Epithelial cell of proximal tubule (primary cell): Measurements from ENCODE around the gene GALNT18. TPM values are rescaled to one million over a fixed set of nuclear protein-coding genes. Genes with fewer than 3 reads are reported as not detected.

ENCODE experiments used
- DNase-seq: peaks from one replicate; pipeline ENCODE4 v3.0.0-alpha.2; 2011; ENCODE audit warnings: low read depth
- H3K4me3 ChIP-seq: 2 replicates; pipeline ENCODE4 v1.5.1; 2011; ENCODE audit warnings: low read depth, mild to moderate bottlenecking, low read length
- total RNA-seq: library from RNA; depleted of rRNA; stranded (reverse); fragments of >200 nt; gene quantifications from 2 replicates; pipeline ENCODE4 v1.2.3, GENCODE V29; 2015
- TF ChIP-seq, protein P1 (sequence below): conservative IDR thresholded peaks from 2 replicates; pipeline ENCODE4 v1.5.1; 2012; ENCODE audit warnings: low read depth, mild to moderate bottlenecking, low read length

Gene GALNT18
- total RNA-seq, 1 donor from 2014 or later = 7.8 TPM

DNA sequence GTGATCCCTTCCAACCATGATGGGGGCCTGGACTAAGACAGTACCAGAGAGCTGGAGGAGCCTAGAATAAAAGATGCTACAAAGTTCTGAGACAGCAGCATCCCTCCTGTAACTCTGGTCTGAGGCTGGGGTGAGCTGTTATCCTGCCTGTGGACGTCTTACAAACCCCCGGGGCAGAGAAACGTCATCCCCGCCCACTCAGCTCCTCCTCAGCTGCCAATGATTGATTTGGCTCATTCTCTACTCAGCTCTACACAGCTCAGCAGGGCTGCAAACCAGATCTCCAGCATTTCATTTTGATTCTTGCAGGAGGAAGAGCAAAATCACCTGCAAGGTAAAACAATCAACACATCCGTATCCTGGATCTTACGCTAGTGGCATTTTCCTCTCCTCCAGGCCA lies 324.2 kb downstream of the GALNT18 start:
- no peak for DNase-seq
- TF ChIP-seq, protein P1, sequence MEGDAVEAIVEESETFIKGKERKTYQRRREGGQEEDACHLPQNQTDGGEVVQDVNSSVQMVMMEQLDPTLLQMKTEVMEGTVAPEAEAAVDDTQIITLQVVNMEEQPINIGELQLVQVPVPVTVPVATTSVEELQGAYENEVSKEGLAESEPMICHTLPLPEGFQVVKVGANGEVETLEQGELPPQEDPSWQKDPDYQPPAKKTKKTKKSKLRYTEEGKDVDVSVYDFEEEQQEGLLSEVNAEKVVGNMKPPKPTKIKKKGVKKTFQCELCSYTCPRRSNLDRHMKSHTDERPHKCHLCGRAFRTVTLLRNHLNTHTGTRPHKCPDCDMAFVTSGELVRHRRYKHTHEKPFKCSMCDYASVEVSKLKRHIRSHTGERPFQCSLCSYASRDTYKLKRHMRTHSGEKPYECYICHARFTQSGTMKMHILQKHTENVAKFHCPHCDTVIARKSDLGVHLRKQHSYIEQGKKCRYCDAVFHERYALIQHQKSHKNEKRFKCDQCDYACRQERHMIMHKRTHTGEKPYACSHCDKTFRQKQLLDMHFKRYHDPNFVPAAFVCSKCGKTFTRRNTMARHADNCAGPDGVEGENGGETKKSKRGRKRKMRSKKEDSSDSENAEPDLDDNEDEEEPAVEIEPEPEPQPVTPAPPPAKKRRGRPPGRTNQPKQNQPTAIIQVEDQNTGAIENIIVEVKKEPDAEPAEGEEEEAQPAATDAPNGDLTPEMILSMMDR = no peak
- H3K4me3 ChIP-seq = no peak overlapping the region

DNA sequence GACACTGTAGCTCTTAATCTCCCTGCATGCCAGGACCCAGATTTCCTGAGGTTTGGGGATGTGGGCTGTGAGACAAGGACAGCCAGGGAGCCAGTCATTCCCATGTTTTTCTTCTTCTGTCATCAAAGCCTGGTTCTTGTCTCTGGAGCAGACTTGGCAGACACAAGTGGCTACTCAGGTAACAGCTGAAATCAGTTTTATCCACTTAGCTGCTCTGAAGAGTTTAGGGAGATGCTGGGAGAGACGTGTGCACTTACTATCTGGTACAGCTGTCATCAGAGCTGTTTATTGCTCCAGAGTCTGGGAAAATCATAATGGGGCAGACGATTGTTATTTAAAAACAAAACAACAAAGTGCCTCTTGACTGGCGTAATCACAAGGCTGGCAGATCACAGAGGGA lies 325.4 kb downstream of the GALNT18 start:
- TF ChIP-seq, protein P1 = no peak
- no peak for DNase-seq
- no peak overlapping the region for H3K4me3 ChIP-seq

DNA sequence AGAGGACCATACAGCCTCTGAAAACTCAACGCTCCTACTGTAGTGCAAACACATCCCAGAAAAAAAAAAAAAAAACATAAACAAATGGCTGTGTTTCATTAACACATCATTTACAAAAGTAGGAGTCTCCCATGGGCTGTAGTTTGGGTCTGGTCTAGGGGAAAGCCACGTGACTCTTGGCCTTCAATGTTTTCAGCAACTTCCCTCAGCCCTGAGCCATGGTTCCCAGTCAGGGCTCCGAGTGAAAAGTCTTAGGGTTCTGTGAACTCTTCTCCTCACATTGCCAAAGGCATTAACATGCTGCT lies 327.3 kb downstream of the GALNT18 start:
- no peak for DNase-seq
- H3K4me3 ChIP-seq = no peak overlapping the region
- TF ChIP-seq, protein P1 = no peak

DNA sequence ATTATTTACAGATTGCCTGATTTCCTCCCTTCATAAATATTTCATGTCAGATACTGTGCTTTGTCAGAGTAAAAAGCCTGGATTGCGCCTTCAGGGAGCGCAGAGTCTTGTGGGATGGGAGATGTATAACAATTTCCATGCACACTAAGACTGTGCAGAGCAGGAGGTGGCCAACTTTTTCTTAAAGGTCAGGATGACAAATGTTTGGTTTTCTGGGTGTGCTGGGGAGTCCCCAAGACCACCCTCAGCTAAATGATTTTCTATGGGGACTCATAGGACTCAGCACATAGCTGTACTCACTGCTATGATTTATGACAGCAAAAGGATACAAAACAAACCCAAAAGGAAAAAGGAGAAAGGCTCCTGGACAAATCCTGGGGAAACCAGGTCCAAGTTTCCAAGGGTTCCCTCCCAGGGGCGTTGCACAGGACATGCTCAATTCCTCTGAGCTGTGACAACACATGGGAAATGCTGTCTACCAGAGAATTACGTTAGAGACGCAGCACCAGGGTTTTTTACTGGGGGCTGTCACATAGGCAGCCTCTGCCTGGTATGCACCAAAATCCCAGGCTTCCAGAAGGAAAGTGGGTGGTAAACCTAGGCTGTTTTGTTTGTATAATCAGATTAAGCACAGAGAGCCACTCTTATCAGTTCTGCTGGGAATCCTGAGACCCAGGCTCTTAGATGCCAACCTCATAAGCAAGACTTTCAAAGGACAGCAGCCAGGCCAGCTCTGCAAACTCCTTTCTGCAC lies 327.8 kb downstream of the GALNT18 start:
- DNase-seq = no peak
- TF ChIP-seq, protein P1 = no peak

DNA sequence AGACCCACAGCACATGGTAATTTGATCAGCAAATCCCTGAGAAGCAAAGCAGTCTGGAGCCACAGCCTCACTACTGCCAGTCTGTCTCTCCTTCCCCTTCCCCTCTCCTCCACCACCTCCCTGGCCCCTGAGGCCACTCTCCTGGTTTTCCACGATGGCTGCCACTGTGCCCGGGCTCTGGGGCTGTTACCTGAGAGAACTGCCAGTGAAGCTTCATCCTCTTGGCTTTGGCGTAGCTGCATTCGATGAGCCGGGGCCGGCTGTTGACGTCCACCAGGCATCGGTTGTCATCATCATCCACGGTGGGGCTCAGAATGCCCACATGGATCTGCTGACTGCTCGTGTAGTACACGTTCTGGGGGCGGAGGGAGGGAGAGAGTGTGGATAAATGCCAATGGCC lies 329.0 kb downstream of the GALNT18 start:
- no peak overlapping the region for H3K4me3 ChIP-seq
- DNase-seq = no peak
- TF ChIP-seq, protein P1 = no peak

More for the DNA sequence above, 327.8 kb downstream of the GALNT18 start:
- no peak overlapping the region for H3K4me3 ChIP-seq

DNA sequence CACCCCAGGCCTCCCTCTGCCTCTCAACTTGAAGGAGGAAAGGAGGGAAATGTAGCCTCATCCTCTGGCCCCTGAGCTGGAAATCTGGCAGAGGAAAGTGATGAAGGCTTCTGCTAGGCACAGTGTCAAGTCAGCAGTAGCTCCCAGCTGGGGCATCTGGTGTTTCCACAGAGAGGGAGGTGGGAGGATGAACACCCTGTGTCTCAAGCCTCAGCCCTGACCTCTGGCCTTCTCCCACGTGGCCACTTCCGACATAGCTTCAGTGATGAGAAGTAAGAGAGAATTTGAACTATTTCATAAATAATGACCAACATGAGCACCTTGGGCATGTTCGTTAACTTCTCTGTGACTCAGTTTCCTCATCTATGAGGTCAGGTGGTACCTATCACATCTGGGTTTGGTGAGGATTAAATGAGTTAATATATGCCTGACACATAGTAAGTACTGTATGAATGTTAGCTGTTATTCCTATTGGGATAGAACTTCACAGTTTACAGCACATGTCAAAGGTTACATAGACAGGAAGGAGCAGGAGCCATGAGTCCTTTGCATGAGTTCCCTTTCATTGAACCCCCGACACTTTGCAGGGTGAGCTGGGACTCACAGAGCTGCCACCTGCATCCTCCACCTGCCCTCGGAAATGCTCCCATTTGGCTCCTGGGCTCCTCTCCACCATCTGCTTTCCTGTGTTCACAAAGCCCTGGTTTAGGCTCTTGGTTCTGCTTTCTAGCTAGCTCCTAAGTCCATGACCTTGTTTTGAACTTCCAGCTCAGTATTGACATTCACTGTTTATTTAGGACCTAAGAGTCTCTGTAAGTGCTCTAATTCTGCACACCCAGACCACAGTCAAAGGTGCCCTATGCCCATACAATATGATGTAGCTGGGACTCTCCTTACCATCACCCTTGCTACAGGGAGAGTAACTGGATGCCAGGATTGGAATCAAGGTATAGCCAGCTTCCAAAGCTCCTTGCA lies 330.5 kb downstream of the GALNT18 start:
- DNase-seq = no peak
- H3K4me3 ChIP-seq = no peak overlapping the region
- TF ChIP-seq, protein P1 = no peak

DNA sequence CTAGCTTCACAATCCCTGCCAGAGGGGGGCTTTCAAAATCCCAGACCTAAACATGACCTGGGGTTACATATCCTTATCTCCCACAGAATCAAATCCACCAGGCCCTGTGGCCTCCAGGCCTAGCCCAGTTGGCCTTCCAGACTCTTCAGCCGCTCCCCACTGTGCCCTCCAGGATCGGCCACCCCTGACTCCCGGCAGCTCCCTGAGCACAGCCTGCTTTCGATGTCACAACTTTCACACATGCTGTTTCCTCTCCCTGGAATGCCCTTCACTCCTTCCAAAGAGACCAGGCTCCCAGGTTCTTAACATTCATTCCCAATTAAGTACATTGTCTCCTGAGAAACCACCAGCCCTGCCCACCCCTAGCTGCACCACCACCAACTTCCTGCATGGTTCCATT lies 331.5 kb downstream of the GALNT18 start:
- TF ChIP-seq, protein P1 = no peak
- H3K4me3 ChIP-seq = no peak overlapping the region
- DNase-seq = no peak
